PC-9 (cell line): ENCODE results near the gene ATP6V0E1. TPM values are rescaled to one million over a fixed set of nuclear protein-coding genes. Genes with fewer than 3 reads are reported as not detected.

ENCODE experiments used
- BruUV-seq: library from RNA; stranded (reverse); fragments of 400-500 nt; replicated peaks from 2 replicates; lab custom pipeline; 2021; lab: Mats Ljungman, UMichigan
- CTCF ChIA-PET: fragments of 300-600 bp; sonication (Branson Sonifier 250); formaldehyde crosslinking; loops from one replicate; lab custom pipeline; 2022; ENCODE audit warnings: antibody characterized with exemption; lab: Charles Lee
- POLR2A ChIA-PET: fragments of 300-600 bp; sonication (Branson Sonifier 250); formaldehyde crosslinking; loops from one replicate; lab custom pipeline; 2022; ENCODE audit warnings: antibody characterized with exemption; ENCODE audit not compliant: unreplicated experiment; lab: Charles Lee
- DNase-seq, 2 experiments: peaks; one replicate each; pipeline versions ENCODE4 v3.0.0 to v3.0.0-alpha.2; 2015 to 2022; ENCODE audit warnings: mixed read lengths in 1 of 2
- H2AFZ ChIP-seq: fragments of 200-600 bp; sonication (generic); 2 replicates; pipeline ENCODE4 v1.8.1; 2017; ENCODE audit warnings: antibody characterized with exemption
- H3F3A ChIP-seq: fragments of 200-600 bp; sonication (generic); 2 replicates; pipeline ENCODE4 v1.8.1; 2017; ENCODE audit warnings: antibody characterized with exemption, mild to moderate bottlenecking, low read depth; ENCODE audit not compliant: insufficient read depth
- H3K27ac ChIP-seq: fragments of 200-600 bp; sonication (generic); 2 replicates; pipeline ENCODE4 v1.6.1; 2016; ENCODE audit warnings: mixed run types
- H3K27me3 ChIP-seq: fragments of 200-600 bp; sonication (generic); 2 replicates; pipeline ENCODE4 v1.6.1; 2016; ENCODE audit warnings: low read depth, mixed run types; ENCODE audit not compliant: insufficient read depth
- H3K36me3 ChIP-seq: fragments of 200-600 bp; sonication (generic); 2 replicates; pipeline ENCODE4 v1.6.1; 2016; ENCODE audit warnings: low read depth, mixed run types
- H3K4me1 ChIP-seq: fragments of 200-600 bp; sonication (generic); replicated peaks from 2 replicates; pipeline ENCODE4 v1.6.1; 2016; ENCODE audit warnings: mixed run types; ENCODE audit not compliant: insufficient read depth
- H3K4me2 ChIP-seq: fragments of 200-600 bp; sonication (generic); 2 replicates; pipeline ENCODE4 v1.6.1; 2017; ENCODE audit warnings: mixed run types
- H3K4me3 ChIP-seq: fragments of 200-600 bp; sonication (generic); 2 replicates; pipeline ENCODE4 v1.6.1; 2016; ENCODE audit warnings: mixed run types
- H3K79me2 ChIP-seq: fragments of 200-600 bp; sonication (generic); 2 replicates; pipeline ENCODE4 v1.6.1; 2017; ENCODE audit warnings: low read depth, mixed run types
- H3K9me2 ChIP-seq: fragments of 200-600 bp; sonication (generic); 2 replicates; pipeline ENCODE4 v1.8.1; 2017; ENCODE audit warnings: mild to moderate bottlenecking; ENCODE audit not compliant: insufficient read depth
- H3K9me3 ChIP-seq: fragments of 200-600 bp; sonication (generic); 2 replicates; pipeline ENCODE4 v1.8.1; 2016; ENCODE audit warnings: low read depth; ENCODE audit not compliant: insufficient read depth
- H4K20me1 ChIP-seq: fragments of 200-600 bp; sonication (generic); 2 replicates; pipeline ENCODE4 v1.8.1; 2017; ENCODE audit not compliant: insufficient read depth
- EZH2 ChIP-seq: fragments of 200-600 bp; sonication (generic); IDR thresholded peaks from 2 replicates; pipeline ENCODE4 v1.8.0; 2017; ENCODE audit warnings: antibody characterized with exemption, low read depth
- intact Hi-C: fragments of 100-400 bp; cut with micrococcal nuclease; formaldehyde crosslinking; loops from one replicate; pipeline ENCODE4 v1.10.0; 2022; ENCODE audit not compliant: unreplicated experiment
- total RNA-seq: library from RNA; stranded (reverse); gene quantifications from 2 replicates; pipeline ENCODE4 v1.2.3, GENCODE V29; 2021
- TF ChIP-seq, protein P1 (sequence below): fragments of 200-600 bp; sonication (generic); conservative IDR thresholded peaks from 2 replicates; pipeline ENCODE4 v1.6.1; 2017; ENCODE audit warnings: mixed run types, antibody characterized with exemption, mild to moderate bottlenecking, moderate library complexity

ATP6V0E1 gene
- total RNA-seq, 1 experiment from 2014 or later, result 251 TPM

- Histone ChIP-seq H3K4me3 (no peak overlapping the region), H3K36me3 (no peaks in the 10 kb centered on the region), H3K4me2 (no peak overlapping the region), H3F3A (no peaks in the 10 kb centered on the region), H3K79me2 (no peaks in the 10 kb centered on the region), H4K20me1 (no peaks in the 10 kb centered on the region), H2AFZ (no peak overlapping the region), H3K4me1 (no peaks in the 10 kb centered on the region), H3K27me3 (no peaks in the 10 kb centered on the region), H3K9me3 (no peaks in the 10 kb centered on the region), H3K27ac (no peak overlapping the region), H3K9me2 (no peaks in the 10 kb centered on the region)
- no TSS peak for BruUV-seq
- ChIA-PET POLR2A (no interaction called here), CTCF (no interaction called here)
- DNase-seq, result no peak
- TF ChIP-seq, protein P1, sequence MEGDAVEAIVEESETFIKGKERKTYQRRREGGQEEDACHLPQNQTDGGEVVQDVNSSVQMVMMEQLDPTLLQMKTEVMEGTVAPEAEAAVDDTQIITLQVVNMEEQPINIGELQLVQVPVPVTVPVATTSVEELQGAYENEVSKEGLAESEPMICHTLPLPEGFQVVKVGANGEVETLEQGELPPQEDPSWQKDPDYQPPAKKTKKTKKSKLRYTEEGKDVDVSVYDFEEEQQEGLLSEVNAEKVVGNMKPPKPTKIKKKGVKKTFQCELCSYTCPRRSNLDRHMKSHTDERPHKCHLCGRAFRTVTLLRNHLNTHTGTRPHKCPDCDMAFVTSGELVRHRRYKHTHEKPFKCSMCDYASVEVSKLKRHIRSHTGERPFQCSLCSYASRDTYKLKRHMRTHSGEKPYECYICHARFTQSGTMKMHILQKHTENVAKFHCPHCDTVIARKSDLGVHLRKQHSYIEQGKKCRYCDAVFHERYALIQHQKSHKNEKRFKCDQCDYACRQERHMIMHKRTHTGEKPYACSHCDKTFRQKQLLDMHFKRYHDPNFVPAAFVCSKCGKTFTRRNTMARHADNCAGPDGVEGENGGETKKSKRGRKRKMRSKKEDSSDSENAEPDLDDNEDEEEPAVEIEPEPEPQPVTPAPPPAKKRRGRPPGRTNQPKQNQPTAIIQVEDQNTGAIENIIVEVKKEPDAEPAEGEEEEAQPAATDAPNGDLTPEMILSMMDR, result no peak
- no peak for TF ChIP-seq EZH2
- intact Hi-C loops, result no loop called here
Observed at GRCh38 chr5:172943906-172944305, 39.7 kb upstream of the ATP6V0E1 start.

DNA sequence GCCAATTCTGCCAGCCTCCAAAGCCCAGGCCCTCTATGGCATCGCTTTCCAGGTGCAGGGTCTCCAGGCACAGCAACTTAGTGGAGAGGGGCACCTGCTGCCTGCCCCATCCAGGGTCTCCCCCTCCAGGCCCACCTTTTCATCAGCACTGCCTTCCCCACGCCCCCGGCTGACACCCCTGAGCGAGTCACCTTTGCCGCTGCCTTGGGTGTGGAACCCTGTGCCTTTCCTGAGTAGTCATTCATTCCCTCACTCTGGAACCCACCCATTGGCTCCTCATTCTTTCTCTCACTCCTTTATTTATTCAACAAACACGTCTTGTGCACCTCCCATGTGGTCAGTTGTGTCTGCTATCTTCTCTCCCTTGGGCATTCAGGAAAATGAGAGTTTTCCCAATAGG, 38.8 kb upstream of the ATP6V0E1 start:
- POLR2A ChIA-PET, result no interaction called here
- Histone ChIP-seq H3K9me2 (no peaks in the 10 kb centered on the region), H3K4me3 (no peak overlapping the region), H3K79me2 (no peaks in the 10 kb centered on the region), H3K4me1 (no peaks in the 10 kb centered on the region), H3K36me3 (no peaks in the 10 kb centered on the region), H3F3A (no peaks in the 10 kb centered on the region), H3K27me3 (no peaks in the 10 kb centered on the region), H3K9me3 (no peaks in the 10 kb centered on the region), H2AFZ (no peak overlapping the region), H4K20me1 (no peaks in the 10 kb centered on the region), H3K4me2 (no peak overlapping the region), H3K27ac (no peak overlapping the region)
- CTCF ChIA-PET, result no interaction called here
- intact Hi-C loops, result no loop called here
- BruUV-seq, result no TSS peak
- TF ChIP-seq, protein P1, result no peak
- no peak for TF ChIP-seq EZH2
- no peak for DNase-seq

GRCh38 chr5:172945151-172945550, 38.4 kb upstream of the ATP6V0E1 start:
- intact Hi-C loops, result no loop called here
- Histone ChIP-seq H3K4me3 (no peak overlapping the region), H3K4me1 (no peaks in the 10 kb centered on the region), H3K4me2 (no peak overlapping the region), H3K27ac (no peak overlapping the region), H3K9me2 (no peaks in the 10 kb centered on the region), H3F3A (no peaks in the 10 kb centered on the region), H4K20me1 (no peaks in the 10 kb centered on the region), H3K79me2 (no peaks in the 10 kb centered on the region), H3K9me3 (no peaks in the 10 kb centered on the region), H3K36me3 (no peaks in the 10 kb centered on the region), H2AFZ (no peak overlapping the region), H3K27me3 (no peaks in the 10 kb centered on the region)
- CTCF ChIA-PET, result no interaction called here
- TF ChIP-seq, protein P1, result no peak
- no peak for TF ChIP-seq EZH2
- no peak for DNase-seq
- no TSS peak for BruUV-seq
- POLR2A ChIA-PET, result no interaction called here
